Left colon (tissue), 2 donors: ENCODE measurements around the gene GINS2. TPM values are rescaled to one million over a fixed set of nuclear protein-coding genes. Genes with fewer than 3 reads are reported as not detected.

ENCODE experiments used
- ATAC-seq: fragments of 200-7000 bp; cut with Tn5 transposase; one replicate; pipeline ENCODE4 v1.9.1; 2020; ENCODE audit warnings: mild to moderate bottlenecking, moderate library complexity
- DNase-seq, 2 donors: peaks; one replicate each; pipeline ENCODE4 v3.0.0-alpha.2; 2020
- intact Hi-C, 2 donors: fragments of 100-400 bp; cut with DNase I in 1 of 2; cut with micrococcal nuclease in 1 of 2; formaldehyde crosslinking; loops; one replicate each; pipeline versions ENCODE4 v1.11.2 to v1.14.0; 2022; cut with DNase I, micrococcal nuclease
- total RNA-seq, 2 donors: library from RNA; stranded (reverse); fragmentation: NEBNext Ultra II Directional; extraction: Animal tissue kit (Norgen Biotek cat#: 25700); gene quantifications; one replicate each; pipeline ENCODE4 v1.2.1, GENCODE V29; 2021
- donor health status: DM: no; HTN: no; CAD: no.
- donor health status: DM: yes; HTN: yes; CAD: no.

GINS2 gene
- total RNA-seq, 2 donors from 2014 or later: 3.2 to 5.1 TPM

DNA sequence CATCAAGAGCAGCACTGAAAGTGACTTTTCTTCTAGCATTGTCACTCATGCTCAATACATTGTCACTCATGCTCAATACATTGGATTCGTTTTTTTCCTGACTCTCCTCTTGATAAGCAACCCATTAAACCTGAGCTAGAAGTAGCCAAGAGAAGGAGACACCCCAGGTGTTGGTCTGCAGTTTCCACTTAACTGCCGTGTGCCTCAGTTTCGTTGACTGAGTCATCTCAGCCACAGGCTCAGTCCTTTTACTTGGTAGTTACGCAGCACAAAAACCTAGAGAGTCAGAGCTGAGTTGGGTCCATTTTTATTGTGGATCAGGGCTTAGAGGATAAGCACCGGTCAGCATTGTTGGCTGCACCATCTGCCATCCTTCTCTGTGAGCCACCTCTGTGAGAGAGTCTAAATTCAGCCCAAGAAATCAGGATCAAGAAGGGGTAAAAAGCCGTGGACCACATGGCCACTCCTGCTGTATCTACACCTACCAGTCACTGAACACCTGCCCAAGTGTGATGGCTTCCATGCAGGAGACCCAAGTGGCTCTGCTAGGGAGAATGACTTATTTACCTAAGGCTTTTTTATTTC is 11.3 kb downstream of the GINS2 start:
- ATAC-seq (no peak), DNase-seq (no peak)
- intact Hi-C loops: no loop called here

DNA sequence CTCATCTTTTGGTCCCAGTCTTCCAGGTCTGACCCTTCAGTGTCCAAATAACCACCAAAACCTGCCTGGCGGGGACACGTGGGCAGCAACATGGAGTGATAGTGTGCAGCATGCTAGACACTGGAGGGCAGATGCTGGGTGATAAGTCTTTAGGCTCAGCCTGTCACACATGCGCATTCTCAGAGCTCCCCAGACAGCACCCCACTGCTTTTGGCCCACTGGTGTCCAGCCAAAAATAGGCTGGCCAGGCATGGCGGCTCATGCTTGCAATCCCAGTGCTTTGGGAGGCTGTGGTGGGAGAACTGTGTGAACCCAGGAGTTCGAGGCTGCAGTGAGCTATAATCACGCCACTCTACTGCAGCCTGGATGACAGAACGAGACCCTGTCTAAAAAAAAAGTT is 12.3 kb downstream of the GINS2 start:
- ATAC-seq (no peak), DNase-seq (no peak)
- intact Hi-C loops: no loop called here

DNA sequence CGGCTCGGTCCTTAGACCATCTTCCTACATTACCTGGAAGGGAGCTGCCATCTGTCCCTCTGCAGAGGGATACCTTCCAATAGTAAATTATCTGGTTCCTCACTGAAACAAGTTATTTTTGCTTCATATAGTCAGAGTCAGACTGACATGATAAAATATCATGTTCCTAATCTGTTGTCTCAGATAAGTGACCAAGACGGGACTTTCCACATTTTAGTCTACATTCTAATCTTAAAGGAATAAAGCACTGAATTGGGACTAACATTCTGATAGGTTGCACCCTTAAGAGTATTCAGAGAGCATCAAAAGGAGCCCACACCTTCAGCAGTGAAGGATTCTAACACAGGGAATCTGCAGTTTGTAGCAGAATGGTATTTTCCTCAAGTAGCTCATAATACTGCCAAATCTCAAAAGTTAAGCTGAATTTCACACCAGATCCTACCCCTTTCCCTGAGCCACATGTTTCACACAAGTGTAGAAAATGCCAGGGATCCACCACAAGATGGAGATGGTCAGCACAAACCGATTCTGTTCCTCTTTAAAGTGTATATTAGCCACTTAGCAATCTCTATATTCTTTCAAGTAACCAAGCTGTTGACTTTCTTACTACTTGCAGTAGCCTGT is 13.4 kb downstream of the GINS2 start:
- intact Hi-C loops: no loop called here
- no peak for ATAC-seq
- no peak for DNase-seq

DNA sequence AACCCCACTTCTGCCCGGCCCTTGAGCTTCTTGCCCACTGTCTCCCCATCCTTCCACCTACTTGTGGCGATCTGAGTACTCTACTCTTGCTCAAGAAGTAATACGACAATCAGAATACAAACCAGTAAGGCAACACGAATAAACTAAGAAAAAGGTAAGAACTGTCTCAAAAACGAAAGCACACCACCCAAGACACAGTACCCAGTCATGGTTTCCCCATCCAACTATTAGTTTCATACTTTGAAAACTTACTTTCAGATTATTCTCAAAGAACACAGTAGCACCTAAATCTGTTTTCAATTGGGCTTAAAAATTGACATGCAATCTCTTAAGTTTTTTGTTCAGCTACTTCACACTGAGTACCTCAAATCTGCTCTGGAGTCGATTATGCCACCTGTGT is 13.9 kb downstream of the GINS2 start:
- ATAC-seq (no peak), DNase-seq (no peak)
- intact Hi-C loops: no loop called here

DNA sequence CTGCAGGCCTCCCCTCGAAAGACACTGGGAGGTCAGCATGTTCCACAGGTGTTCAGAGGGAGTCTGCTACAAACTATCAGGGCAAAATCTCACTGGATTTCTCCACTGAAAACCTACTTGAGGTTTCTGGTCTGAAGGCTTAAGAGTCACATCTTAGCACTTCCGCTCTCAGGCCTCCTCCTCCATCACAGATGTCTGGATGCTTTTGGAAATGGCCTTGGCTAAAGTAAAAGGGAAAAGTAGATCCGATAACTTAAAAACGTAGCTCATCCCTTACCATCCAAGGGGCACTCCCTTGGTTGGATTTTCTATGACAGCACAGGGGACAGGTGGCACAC is 14.4 kb downstream of the GINS2 start:
- intact Hi-C loops: no loop called here
- DNase-seq (no peak), ATAC-seq (no peak)

DNA sequence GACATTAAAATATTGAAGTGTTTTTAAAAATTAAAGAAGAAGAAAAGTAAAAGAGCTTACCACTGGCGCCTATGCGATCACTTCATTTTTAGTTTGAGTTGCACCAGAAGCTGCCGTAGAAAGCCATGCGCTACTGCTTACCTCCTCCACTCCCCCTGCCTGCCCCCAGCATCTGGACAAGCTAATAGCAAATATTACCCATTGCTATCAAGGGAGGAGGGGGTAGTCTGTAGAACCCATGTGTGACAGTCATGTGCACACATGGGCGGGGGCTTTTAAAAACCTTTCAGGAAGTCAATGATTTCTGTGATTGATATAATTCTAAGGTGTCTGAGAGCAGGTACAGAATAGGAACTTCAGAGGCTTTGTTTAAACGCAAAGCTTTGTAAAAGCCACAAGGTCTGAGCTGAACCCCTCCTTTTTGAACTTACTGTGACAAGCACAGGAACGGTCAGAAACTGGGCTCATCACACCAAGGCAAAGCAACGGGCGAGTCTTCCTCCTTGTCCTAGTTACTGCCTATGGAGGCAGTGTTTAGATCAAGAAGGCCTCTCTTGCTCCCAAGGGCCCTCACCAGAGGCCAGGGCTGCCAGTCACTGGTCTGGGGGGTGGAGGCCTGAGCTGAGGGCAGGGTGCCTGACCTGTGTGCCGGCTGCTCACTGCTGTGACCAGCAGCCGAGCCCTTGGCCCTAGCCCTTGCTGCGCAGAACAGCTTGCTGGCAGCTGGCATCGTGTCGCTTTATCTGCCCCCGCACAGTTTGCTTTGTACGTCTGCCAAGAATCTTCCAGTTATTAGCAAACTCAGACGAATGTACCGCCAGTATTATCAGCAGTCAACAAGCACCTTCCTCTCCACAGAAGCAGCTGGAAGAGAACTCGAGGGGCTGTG is 15.0 kb downstream of the GINS2 start:
- intact Hi-C loops: no loop called here
- ATAC-seq (peak; percentile 37), DNase-seq (peak in 1 of 2 donors; percentile 39)

DNA sequence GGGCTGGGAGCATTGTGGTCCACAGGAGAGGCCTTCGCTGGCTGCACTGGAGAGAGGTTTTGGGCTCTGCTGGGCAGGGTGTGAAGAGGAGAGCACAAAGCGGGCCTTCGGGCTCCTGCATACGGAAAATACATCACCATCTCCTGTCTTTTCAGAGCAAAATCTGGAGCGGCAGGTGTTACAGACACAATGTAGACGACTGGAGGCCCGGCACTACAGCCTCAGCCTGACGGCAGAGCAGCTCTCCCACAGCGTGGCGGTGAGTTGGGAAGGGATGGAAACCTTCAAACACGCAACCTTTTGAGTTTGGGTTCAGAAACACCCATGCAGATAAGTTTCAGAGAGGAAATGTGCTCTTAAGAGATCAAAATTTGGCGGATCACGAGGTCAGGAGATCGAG is 17.9 kb downstream of the GINS2 start:
- intact Hi-C loops: no loop called here
- no peak for DNase-seq
- ATAC-seq: no peak

DNA sequence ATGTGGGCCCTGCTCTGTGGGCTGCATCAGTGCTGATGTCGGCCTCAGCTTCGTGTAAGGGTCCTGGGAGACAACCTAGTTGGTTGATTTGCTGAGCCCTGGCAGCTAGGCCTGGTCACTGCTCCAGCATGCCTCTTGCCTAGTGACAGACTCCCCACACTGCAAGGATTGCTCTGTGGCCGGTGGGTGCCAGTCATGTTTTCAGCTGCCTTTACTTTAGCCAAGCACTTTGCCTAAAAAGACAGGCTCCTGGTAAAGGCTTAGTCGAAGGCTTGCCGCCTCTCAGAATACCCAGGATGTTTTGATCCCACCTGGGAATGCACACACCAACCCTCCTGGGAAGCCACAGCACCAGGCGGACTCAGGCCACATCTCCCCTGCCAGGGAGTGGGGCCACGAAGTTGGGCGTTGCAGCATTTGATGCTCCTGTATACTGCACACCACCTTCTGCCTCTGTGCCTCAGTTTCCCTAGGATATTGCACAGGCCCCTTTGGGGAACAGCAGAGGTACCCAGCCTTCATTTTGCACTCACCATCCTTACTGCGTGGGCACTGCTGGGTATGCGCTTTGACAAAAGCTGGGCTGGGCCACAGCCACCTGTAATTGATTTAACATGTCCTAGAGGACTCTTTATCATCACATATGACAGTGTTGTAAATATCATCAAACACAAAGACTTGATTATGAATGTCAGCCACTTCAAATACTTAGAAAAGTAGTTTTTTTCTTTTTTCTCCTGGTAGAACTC is 19.9 kb downstream of the GINS2 start:
- intact Hi-C loops: no loop called here
- no peak for DNase-seq
- ATAC-seq: no peak

DNA sequence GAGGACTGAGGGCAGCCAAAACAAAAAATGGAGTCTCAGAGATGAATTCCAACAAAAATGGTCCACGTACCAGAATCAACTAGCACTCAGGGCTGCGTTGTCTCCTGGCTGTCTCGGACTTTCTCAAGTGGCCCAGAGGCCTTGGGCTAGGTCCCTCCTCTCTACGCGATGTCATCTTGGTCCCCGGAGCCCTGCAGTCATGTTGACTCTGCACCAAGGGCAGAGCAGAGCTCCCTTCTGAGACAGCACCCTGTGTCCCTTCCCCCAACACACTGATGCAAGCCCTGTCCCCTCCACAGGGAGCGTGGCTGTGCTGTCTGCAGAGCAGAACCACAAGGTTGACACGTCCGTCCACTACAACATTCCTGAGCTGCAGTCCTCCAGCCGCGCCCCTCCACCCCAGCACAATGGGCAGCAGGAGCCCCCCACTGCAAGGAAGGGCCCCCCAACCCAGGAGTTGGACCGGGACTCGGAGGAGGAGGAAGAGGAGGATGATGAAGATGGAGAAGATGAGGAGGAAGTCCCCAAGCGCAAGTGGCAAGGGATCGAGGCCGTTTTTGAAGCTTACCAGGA is 20.8 kb downstream of the GINS2 start:
- intact Hi-C loops: no loop called here
- DNase-seq: no peak

DNA sequence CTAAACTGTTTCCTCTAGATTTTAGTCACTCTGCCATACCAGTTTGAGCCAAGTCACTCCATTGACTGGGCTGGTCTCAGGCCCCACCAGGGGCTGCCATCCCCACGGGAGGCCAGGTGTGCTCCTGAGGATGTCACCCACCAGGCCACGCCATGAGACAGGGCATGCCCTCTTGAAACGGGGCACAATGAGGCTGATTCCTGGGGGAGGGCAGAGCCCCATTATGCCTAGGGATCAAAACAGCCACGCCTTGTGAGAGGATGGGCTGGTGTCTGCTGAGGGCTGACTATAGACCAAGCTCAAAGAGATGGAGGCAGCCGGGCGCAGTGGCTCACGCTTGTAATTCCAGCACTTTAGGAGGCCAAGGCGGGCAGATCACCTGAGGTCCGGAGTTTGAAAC is 21.5 kb downstream of the GINS2 start:
- no peak for ATAC-seq
- intact Hi-C loops: no loop called here
- DNase-seq: no peak

More for the DNA sequence above, 20.8 kb downstream of the GINS2 start:
- ATAC-seq: no peak

DNA sequence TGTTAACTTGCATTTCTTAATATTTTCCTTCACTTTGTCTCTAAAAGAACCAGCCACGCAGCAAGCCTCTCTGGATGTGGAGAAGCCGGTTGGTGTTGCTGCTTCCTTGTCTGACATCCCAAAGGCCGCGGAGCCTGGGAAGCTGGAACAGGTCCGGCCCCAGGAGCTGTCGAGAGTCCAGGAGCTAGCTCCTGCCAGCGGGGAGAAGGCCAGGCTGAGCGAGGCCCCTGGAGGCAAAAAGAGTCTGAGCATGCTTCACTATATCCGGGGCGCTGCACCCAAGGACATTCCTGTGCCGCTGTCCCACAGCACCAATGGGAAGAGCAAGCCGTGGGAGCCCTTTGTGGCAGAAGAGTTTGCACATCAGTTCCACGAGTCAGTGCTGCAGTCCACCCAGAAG is 22.8 kb downstream of the GINS2 start:
- DNase-seq (no peak), ATAC-seq (no peak)
- intact Hi-C loops: no loop called here

DNA sequence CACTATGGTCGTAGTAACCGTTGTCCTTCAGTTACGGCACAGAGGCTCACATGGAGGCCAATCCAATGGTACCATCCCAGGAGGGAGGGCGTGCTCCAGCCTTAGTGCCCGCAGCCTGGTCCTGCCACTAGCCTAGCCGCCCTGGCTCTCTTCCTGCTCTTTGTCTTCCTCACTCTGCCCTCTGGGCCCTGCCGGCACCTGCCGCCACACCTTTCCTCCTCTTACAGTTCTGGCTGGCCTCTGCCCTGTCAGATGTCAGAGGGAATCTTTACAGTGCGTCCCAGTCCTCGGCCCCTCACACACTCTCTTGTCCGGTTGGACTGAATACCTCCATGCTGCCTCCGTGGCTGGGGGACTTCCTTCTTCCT is 23.4 kb downstream of the GINS2 start:
- ATAC-seq: no peak
- intact Hi-C loops: no loop called here
- no peak for DNase-seq

DNA sequence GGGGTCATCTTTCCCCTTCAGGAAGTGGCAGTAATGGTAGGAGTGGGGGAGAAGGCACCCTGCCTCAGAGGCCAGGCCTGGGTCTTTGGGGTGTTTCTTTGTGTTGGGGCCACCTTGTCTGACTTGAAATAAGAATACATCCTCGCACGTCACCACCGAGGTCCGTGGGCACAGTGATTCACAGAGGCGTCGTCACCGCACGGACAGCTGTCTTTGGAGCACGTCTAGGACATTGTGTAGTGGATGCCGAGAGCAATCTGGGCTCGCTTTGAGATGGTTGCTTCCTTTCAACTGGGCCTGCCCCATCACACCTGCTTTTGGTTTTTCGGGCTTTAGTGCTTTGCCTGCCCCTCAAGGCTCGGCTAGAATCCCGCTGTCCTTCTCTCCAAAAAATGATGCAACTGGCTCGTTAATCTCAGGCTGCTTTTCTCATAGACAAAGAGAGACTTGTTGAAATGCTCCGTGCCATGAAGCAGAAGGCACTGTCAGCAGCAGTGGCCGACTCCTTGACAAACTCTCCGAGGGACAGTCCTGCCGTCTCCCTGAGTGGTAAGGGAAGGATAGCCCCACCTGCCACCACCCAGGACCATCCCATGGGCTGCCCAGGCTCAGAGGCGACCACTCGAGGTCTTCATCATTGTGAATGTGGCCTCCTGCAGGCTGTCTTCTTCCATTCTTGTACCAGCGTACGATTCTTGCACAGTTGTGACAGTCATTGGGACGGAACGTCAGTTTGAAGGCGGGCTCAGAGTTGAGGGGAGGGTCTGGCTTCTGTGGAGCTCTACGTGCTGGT is 24.0 kb downstream of the GINS2 start:
- intact Hi-C loops: no loop called here
- ATAC-seq (no peak), DNase-seq (no peak)

DNA sequence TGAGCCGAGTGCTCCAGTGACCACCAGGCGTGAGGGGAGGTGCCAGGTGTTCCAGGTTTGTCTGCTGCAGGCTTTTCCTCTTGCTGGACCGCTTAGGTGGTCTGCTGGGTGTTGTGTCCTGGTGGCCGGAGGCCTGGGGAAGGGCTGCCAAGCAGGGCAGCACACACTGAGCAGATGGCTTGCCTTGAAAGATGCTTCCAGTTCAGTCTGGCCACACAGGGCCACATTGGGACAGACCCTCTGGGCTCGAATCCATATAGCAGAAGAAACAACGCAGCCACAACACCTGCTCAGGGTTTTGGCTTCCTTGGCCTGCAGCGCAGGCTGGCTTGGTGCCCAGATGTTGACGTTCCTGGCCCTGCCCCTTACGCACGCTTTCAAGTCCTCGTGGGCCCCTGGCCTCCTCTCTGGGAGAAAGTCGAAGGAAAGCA is 24.8 kb downstream of the GINS2 start:
- DNase-seq (peak; percentile 55 to 63), ATAC-seq (peak; percentile 39)
- intact Hi-C loops: no loop called here

DNA sequence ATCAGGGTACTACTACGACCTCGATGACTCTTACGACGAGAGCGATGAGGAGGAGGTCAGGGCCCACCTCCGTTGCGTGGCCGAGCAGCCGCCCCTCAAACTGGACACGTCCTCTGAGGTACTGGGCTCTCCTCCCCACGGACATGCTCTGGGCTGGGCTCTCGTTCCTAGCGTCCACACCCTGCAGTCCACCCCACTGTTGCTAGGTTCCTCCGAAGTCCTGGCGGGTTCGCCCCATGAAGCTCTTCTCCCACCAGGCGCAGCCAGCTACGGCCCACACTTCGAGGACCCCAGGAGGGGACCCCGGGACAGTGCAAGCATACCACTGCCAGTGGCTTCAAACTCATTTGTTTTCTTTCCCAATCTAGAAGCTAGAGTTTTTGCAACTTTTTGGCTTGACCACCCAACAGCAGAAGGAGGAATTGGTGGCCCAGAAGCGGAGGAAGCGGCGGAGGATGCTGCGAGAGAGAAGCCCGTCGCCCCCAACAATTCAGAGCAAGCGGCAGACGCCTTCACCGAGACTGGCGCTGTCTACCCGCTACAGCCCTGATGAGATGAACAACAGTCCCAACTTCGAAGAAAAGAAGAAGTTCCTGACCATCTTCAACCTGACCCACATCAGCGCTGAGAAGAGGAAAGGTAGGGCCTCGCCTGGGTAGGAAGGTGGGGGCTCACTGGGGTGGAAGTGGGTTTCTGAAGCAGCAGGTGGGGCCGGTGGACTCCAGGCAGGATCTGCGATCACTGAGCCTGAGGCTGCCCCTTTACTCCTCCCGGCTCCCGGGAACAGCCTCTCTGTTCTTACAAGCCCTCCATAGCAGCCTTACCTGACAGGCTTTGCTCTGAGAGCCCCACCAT is 25.6 kb downstream of the GINS2 start:
- ATAC-seq (no peak), DNase-seq (no peak)
- intact Hi-C loops: no loop called here

DNA sequence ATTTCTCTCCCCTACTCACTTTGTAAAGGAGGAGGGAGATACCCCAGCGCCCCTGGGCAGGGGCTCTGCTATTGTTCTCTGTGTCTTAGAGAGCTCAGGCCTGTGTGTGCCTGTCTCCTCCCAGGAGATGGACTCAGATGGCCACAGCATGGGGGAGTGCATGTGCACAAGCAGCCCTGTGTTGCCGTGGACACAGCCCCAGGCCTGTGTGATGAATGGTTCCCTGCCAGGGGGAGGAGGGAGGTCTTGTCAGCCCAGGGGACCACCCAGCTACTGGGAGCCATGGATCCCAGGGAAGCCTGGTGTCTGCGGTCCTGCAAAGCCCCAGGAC is 26.3 kb downstream of the GINS2 start:
- ATAC-seq (no peak), DNase-seq (no peak)
- intact Hi-C loops: no loop called here

DNA sequence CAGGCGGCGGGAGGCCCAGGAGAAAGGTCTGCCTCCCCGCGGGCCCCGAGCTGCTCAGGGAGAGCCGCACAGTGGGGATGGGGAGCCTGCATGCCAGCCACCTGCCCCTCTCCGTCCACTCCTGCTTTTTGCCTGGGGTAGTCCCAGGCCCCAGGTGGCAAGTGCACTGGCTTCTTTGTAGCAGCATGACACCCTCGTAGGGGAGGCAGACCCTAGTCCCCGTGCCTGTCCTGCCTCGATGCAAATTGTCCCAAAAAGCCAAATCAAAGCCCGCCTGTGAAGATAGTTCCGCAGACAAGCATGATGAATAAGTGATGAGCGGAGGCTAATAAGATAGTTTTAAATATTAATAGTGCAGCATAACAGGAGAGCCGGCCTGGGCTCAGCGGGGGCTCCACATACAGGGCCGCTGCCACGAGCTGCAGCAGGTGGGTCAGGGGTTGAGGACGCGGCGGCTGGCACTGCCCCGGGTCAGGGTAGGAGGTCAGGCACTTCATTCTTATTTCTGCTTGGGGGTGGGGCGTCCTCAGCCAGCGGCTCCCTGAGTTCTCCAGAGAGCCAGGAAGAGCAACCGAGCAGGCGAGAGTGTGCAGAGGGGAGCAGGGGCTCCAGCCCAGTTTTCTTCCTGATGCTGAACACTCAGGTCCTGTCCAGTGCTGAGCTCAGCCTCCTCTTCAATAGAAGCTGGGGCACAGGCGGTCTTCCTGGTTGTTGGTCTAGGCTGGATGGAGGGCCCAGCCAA is 26.8 kb downstream of the GINS2 start:
- intact Hi-C loops: no loop called here
- ATAC-seq (no peak), DNase-seq (no peak)
